H1 (cell line): ENCODE measurements around the gene POPDC2. TPM values are rescaled to one million over a fixed set of nuclear protein-coding genes. Genes with fewer than 3 reads are reported as not detected.

Experiments used
- ASH2L ChIP-seq: fragments of 200-600, 300-600 bp; sonication (generic); IDR thresholded peaks from one replicate; pipeline ENCODE4 v1.7.1; 2017; ENCODE audit warnings: low read length
- CHD7 ChIP-seq: fragments of 300-600 bp; sonication (generic); IDR thresholded peaks from 2 replicates; pipeline ENCODE4 v1.7.1; 2012; ENCODE audit warnings: low read length, moderate library complexity, mild to moderate bottlenecking, inconsistent platforms; ENCODE audit not compliant: insufficient replicate concordance
- EZH2 ChIP-seq: fragments of 200-600 bp; sonication (generic); IDR thresholded peaks from 2 replicates; pipeline ENCODE4 v1.7.1; 2012; ENCODE audit warnings: low read depth, mild to moderate bottlenecking, moderate library complexity, low read length, inconsistent platforms; ENCODE audit not compliant: severe bottlenecking
- MAFK ChIP-seq: IDR thresholded peaks from 2 replicates; pipeline ENCODE4 v1.6.1; 2012; ENCODE audit warnings: low read depth, mild to moderate bottlenecking, improper control_type of control experiment, low read length
- MAX ChIP-seq: IDR thresholded peaks from 2 replicates; pipeline ENCODE4 v1.6.1; 2012; ENCODE audit warnings: inconsistent platforms
- TBP ChIP-seq: IDR thresholded peaks from 2 replicates; pipeline ENCODE4 v1.6.1; 2011; ENCODE audit warnings: low read depth, low read length, improper control_type of control experiment
- polyA plus RNA-seq, 7 experiments: library from polyadenylated mRNA; depleted of rRNA in 3 of 7; stranded (reverse) in 5 of 7; unstranded in 2 of 7; fragments of >200 nt in 5 of 7; fragments of 200-250 nt in 2 of 7; gene quantifications; 1 replicate in 5 of 7; 2 replicates in 1 of 7; 4 replicates in 1 of 7; pipeline versions ENCODE4 v1.2.1 to v1.2.3, GENCODE V29; 2011 to 2013; ENCODE audit warnings: missing spikeins in 2 of 7, mixed read lengths in 2 of 7
- total RNA-seq: library from RNA; stranded (reverse); fragmentation: NEBNext Ultra II Directional; extraction: Animal tissue kit (Norgen Biotek cat#: 25700); gene quantifications from 2 replicates; pipeline ENCODE4 v1.2.1, GENCODE V29; 2021

The POPDC2 gene
- total and polyA plus RNA-seq, 2 of the 8 experiments (the other 6 are each of a cell fraction or from before 2014, with no cell fraction given) = 0.65 to 1.1 TPM

GRCh38 chr3:119608405-119609000 is 51.9 kb downstream of the POPDC2 start (continued):
- TF ChIP-seq CHD7 (no peak), EZH2 (no peak), TBP (no peak), MAX (no peak), ASH2L (no peak), MAFK (no peak)
